Esophagus squamous epithelium (tissue), 4 donors: ENCODE data around the gene CERS3.

Experiments used
- POLR2A ChIP-seq, 4 donors: fragments of 450-650 bp; IDR thresholded peaks; one replicate each; pipeline ENCODE4 v1.6.1; 2017; ENCODE audit warnings: antibody characterized with exemption in 4 of 4, mild to moderate bottlenecking in 4 of 4, moderate library complexity in 3 of 4
- TF ChIP-seq, protein P1 (sequence below), 6 experiments: fragments of 450-650 bp in 4 of 6; fragments of 200-600 bp in 2 of 6; sonication (generic) in 2 of 6; IDR thresholded peaks; one replicate each; pipeline ENCODE4 v1.5.1; 2016 to 2019; ENCODE audit warnings: antibody characterized with exemption in 6 of 6, mild to moderate bottlenecking in 4 of 6, moderate library complexity in 4 of 6

DNA sequence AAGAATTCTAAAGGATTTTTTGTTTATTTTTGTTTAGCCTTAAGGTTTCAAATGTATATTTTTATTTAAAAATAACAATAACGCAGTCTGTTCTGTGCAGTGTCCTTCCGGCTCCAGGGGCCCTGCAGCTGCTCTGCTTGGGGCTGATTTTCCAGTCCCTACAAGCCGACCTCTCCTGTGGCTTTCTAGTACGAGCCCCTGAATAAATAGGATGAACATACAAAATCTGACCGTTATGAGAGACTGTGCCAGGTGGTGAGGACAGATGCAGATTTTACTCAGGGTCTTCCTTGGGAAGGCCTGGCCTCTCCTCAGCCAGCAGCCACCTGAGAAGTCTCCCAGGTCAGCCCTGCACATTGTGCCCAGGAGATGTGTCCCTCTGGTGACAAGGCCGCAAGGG is 127.8 kb downstream of the CERS3 start:
- TF ChIP-seq, protein P1, sequence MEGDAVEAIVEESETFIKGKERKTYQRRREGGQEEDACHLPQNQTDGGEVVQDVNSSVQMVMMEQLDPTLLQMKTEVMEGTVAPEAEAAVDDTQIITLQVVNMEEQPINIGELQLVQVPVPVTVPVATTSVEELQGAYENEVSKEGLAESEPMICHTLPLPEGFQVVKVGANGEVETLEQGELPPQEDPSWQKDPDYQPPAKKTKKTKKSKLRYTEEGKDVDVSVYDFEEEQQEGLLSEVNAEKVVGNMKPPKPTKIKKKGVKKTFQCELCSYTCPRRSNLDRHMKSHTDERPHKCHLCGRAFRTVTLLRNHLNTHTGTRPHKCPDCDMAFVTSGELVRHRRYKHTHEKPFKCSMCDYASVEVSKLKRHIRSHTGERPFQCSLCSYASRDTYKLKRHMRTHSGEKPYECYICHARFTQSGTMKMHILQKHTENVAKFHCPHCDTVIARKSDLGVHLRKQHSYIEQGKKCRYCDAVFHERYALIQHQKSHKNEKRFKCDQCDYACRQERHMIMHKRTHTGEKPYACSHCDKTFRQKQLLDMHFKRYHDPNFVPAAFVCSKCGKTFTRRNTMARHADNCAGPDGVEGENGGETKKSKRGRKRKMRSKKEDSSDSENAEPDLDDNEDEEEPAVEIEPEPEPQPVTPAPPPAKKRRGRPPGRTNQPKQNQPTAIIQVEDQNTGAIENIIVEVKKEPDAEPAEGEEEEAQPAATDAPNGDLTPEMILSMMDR (IDR thresholded peaks at IDR 0.05): no peak
- no peak for TF ChIP-seq POLR2A (IDR thresholded peaks at IDR 0.05)
